CD14-positive monocyte (primary cell): ENCODE results near the gene RPS14. TPM values are rescaled to one million over a fixed set of nuclear protein-coding genes. Genes with fewer than 3 reads are reported as not detected.

Source experiments
- DNase-seq, 3 donors: peaks; one replicate each; pipeline ENCODE4 v3.0.0-alpha.2; 2011 to 2022
- H2AFZ ChIP-seq: 2 replicates; pipeline ENCODE4 v1.6.0; 2012; ENCODE audit warnings: mild to moderate bottlenecking, low read depth, low read length, inconsistent platforms; ENCODE audit not compliant: insufficient read depth, poor library complexity, severe bottlenecking
- H3K27ac ChIP-seq, 2 donors: 1 replicate in 1 of 2; 2 replicates in 1 of 2; pipeline ENCODE4 v1.5.1; 2012 to 2013; ENCODE audit warnings: low read length in 2 of 2, control low read depth in 1 of 2, inconsistent platforms in 1 of 2, low read depth in 1 of 2, mild to moderate bottlenecking in 1 of 2
- H3K27me3 ChIP-seq, 2 donors: one replicate each; pipeline versions ENCODE4 v1.6.0 to v1.6.1; 2011 to 2013; ENCODE audit warnings: low read length in 2 of 2; ENCODE audit not compliant: control insufficient read depth in 2 of 2, insufficient read depth in 2 of 2
- H3K36me3 ChIP-seq, 2 donors: replicated peaks in 1 of 2; 1 replicate in 1 of 2; 2 replicates in 1 of 2; pipeline versions ENCODE4 v1.5.1 to v1.6.1; 2012 to 2013; ENCODE audit warnings: low read length in 2 of 2, control low read depth in 1 of 2, inconsistent platforms in 1 of 2, mild to moderate bottlenecking in 1 of 2; ENCODE audit not compliant: insufficient read depth in 2 of 2, control insufficient read depth in 1 of 2
- H3K4me1 ChIP-seq, 2 donors: 1 replicate in 1 of 2; 2 replicates in 1 of 2; pipeline versions ENCODE4 v1.5.1 to v1.6.1; 2012 to 2013; ENCODE audit warnings: low read length in 2 of 2, control low read depth in 1 of 2, inconsistent platforms in 1 of 2, mild to moderate bottlenecking in 1 of 2, moderate library complexity in 1 of 2; ENCODE audit not compliant: insufficient read depth in 2 of 2, control insufficient read depth in 1 of 2
- H3K4me2 ChIP-seq: replicated peaks from 2 replicates; pipeline ENCODE3; 2012; ENCODE audit warnings: low read length, moderate library complexity, mild to moderate bottlenecking; ENCODE audit not compliant: poor library complexity, severe bottlenecking; ENCODE audit errors: extremely low read depth
- H3K4me3 ChIP-seq, 3 experiments: fragments of 200-600 bp in 1 of 3; sonication (generic) in 1 of 3; replicated peaks in 1 of 3; 1 replicate in 2 of 3; 2 replicates in 1 of 3; pipeline ENCODE4 v1.5.1; 2011 to 2013; ENCODE audit warnings: low read length in 3 of 3, mild to moderate bottlenecking in 3 of 3, control low read depth in 2 of 3, low read depth in 2 of 3, inconsistent platforms in 1 of 3, moderate library complexity in 1 of 3
- H3K79me2 ChIP-seq: 2 replicates; pipeline ENCODE4 v1.6.0; 2012; ENCODE audit warnings: mild to moderate bottlenecking, control low read depth, inconsistent platforms, low read length, moderate library complexity; ENCODE audit not compliant: insufficient read depth
- H3K9ac ChIP-seq: 2 replicates; pipeline ENCODE4 v1.6.0; 2017; ENCODE audit warnings: low read length, mild to moderate bottlenecking; ENCODE audit not compliant: insufficient read depth, poor library complexity, severe bottlenecking
- H3K9me3 ChIP-seq, 2 donors: replicated peaks in 1 of 2; 1 replicate in 1 of 2; 2 replicates in 1 of 2; pipeline versions ENCODE4 v1.5.1 to v1.6.1; 2012 to 2013; ENCODE audit warnings: low read length in 2 of 2, control low read depth in 1 of 2; ENCODE audit not compliant: control insufficient read depth in 1 of 2, insufficient read depth in 1 of 2
- H4K20me1 ChIP-seq: 2 replicates; pipeline ENCODE4 v1.6.0; 2012; ENCODE audit warnings: mild to moderate bottlenecking, low read length, control low read depth, moderate library complexity; ENCODE audit not compliant: insufficient read depth
- H3K27ac Mint-ChIP-seq, 7 donors: one replicate each; pipeline ENCODE4 v1.8.0; 2020; ENCODE audit warnings: mild to moderate bottlenecking in 7 of 7, mixed read lengths in 7 of 7, moderate library complexity in 6 of 7, inconsistent platforms in 2 of 7
- H3K27me3 Mint-ChIP-seq, 3 donors: one replicate each; pipeline ENCODE4 v1.8.0; 2021 to 2022; ENCODE audit warnings: low read depth in 3 of 3, mild to moderate bottlenecking in 3 of 3, mixed read lengths in 3 of 3, moderate library complexity in 3 of 3, inconsistent platforms in 1 of 3
- H3K36me3 Mint-ChIP-seq, 2 donors: one replicate each; pipeline ENCODE4 v1.8.0; 2020; ENCODE audit warnings: mixed read lengths in 2 of 2, inconsistent platforms in 1 of 2, mild to moderate bottlenecking in 1 of 2
- H3K4me1 Mint-ChIP-seq: one replicate; pipeline ENCODE4 v1.8.0; 2020; ENCODE audit warnings: mild to moderate bottlenecking, mixed read lengths
- H3K4me3 Mint-ChIP-seq, 2 donors: one replicate each; pipeline ENCODE4 v1.8.0; 2020; ENCODE audit warnings: mild to moderate bottlenecking in 2 of 2, mixed read lengths in 2 of 2, moderate library complexity in 1 of 2
- H3K9me3 Mint-ChIP-seq, 7 donors: one replicate each; pipeline ENCODE4 v1.8.0; 2020 to 2022; ENCODE audit warnings: mixed read lengths in 7 of 7, mild to moderate bottlenecking in 6 of 7, moderate library complexity in 6 of 7, inconsistent platforms in 2 of 7
- CTCF ChIP-seq: fragments of 200-600 bp; IDR thresholded peaks from one replicate; pipeline ENCODE4 v1.8.0; 2022; ENCODE audit warnings: antibody characterized with exemption, mild to moderate bottlenecking
- WGBS: methylation state at CpG from one replicate; pipeline ENCODE4 v1.1.5; 2013; ENCODE audit warnings: missing lambda C conversion rate; ENCODE audit not compliant: insufficient coverage; 5-methylcytosine and 5-hydroxymethylcytosine counted together
- intact Hi-C, 2 donors: fragments of 100-400 bp; cut with micrococcal nuclease; formaldehyde crosslinking; loops; one replicate each; pipeline versions ENCODE4 v1.15.0 to v1.15.1; 2023
- polyA plus RNA-seq, 3 donors: library from polyadenylated mRNA; depleted of rRNA in 1 of 3; unstranded in 2 of 3; stranded (reverse) in 1 of 3; fragments of 300-500 nt in 2 of 3; fragments of >200 nt in 1 of 3; fragmentation: Illumina TruSeq in 2 of 3; gene quantifications; 1 replicate in 2 of 3; 2 replicates in 1 of 3; pipeline ENCODE4 v1.2.3, GENCODE V29; 2012 to 2021

The RPS14 gene
- polyA plus RNA-seq, 3 donors, result 2,768 to 4,675 (median 3,499) TPM

DNA sequence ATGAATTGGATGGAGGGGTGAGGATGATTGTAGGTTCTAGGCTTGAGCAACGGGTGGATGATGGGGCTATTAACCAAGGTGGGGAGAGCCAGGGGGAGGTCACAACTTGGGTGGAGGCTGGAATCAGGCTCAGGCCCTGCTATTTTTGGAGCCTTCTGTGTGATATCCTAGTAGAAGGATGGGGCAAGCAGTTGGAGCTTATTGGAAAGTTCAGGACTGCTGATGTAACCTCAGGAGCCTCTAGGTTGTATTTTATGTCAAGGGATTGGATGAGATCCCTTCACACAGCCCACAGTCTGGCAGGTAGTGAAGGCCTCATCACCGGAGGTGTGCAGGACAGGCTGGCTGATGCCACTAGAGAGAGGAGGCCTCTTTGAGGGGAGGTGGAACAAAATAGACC, 11.2 kb upstream of the RPS14 start:
- Histone ChIP-seq H3K4me3 (no peak overlapping the region), H4K20me1 (no peaks in the 10 kb centered on the region), H3K4me1 (peaks cover 20 to 26% of the 10 kb centered on the region in 2 donors), H3K4me2 (no peak overlapping the region), H3K27ac (no peak overlapping the region), H3K9ac (no peak overlapping the region), H3K79me2 (no peaks in the 10 kb centered on the region), H3K9me3 (no peaks in the 10 kb centered on the region), H2AFZ (no peak overlapping the region), H3K27me3 (no peaks in the 10 kb centered on the region), H3K36me3 (no peaks in the 10 kb centered on the region)
- no peak for TF ChIP-seq CTCF
- 90% methylated on average over 1 of the region's 2 CpGs for WGBS
- H3K36me3 Mint-ChIP-seq, result no peaks in the 10 kb centered on the region
- intact Hi-C loops, result no loop called here
- DNase-seq, result no peak
- no peaks in the 10 kb centered on the region for H3K9me3 Mint-ChIP-seq
- peaks cover 2 to 9% (median 5%) of the 10 kb centered on the region in 3 donors for H3K27me3 Mint-ChIP-seq
- no peak overlapping the region for H3K4me3 Mint-ChIP-seq
- H3K27ac Mint-ChIP-seq, result no peak overlapping the region
- peaks cover 33% of the 10 kb centered on the region for H3K4me1 Mint-ChIP-seq

DNA sequence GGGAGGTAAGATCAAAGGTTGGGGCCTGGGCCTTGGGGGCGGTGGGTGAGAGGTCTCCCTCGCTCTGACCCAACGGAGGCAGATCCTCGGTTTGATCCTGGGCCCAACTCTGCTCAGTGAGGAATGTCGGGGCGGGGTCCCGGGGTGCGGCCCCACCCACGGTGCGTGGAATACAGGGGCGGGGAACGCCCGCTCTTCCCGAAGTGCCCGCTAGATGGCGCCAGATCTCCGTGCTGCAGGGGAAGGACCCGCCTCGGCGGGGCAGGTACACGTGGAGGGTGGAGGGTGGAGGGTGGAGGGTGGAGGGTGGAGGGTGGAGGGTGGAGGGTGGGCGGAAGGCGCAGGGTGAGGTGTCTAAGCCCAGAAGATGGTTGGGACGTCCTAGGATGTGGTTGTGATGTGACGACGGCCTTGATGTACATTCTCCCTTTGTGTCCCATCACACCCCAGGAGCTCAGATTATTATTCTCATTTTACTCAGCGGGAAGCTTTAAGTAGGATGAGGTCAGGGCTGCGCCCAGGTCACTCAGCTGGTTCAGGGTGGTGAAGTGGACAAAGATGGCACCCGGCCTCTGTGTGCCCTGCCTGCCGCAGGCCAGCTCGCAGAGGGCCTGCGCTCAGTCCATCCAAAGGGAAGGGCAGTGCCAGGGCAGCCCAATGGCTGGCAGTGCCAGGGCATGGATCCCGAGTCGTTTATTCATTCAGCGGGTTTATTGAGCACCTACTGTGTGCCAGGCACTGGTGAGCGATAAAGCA, 9.4 kb upstream of the RPS14 start:
- H3K27me3 ChIP-seq, result no peaks in the 10 kb centered on the region
- H3K4me2 ChIP-seq, result peak overlapping the region; percentile 59
- no peak overlapping the region for H3K9ac ChIP-seq
- no peaks in the 10 kb centered on the region for H4K20me1 ChIP-seq
- Mint-ChIP-seq H3K4me1 (peaks cover 32% of the 10 kb centered on the region), H3K36me3 (no peaks in the 10 kb centered on the region), H3K27ac (peak overlapping the region in 4 of 7 donors; percentile 4 to 82 (median 24)), H3K4me3 (peak overlapping the region in 1 of 2 donors; percentile 60), H3K27me3 (peaks cover 2 to 7% (median 5%) of the 10 kb centered on the region in 3 donors), H3K9me3 (no peaks in the 10 kb centered on the region)
- DNase-seq, result peak; percentile 58 to 68 (median 60)
- intact Hi-C loops, result loop anchor here (1.0 to 10.0 kb wide), 4 partner anchors 63 to 196 kb away; no protein-coding TSS in a partner anchor
- H3K4me3 ChIP-seq, result no peak overlapping the region
- TF ChIP-seq CTCF, result peak; percentile 80
- no peaks in the 10 kb centered on the region for H3K9me3 ChIP-seq
- 42% methylated on average over 18 of the region's 36 CpGs for WGBS
- no peak overlapping the region for H2AFZ ChIP-seq
- H3K27ac ChIP-seq, result no peak overlapping the region
- H3K79me2 ChIP-seq, result no peaks in the 10 kb centered on the region
- H3K4me1 ChIP-seq, result peaks cover 29% of the 10 kb centered on the region in 2 donors
- no peaks in the 10 kb centered on the region for H3K36me3 ChIP-seq
